Activated CD8-positive, alpha-beta T cell treated with anti-CD3 and anti-CD28 coated beads for 36 hours (primary cell): ENCODE results near the gene LGALS3. TPM values are rescaled to one million over a fixed set of nuclear protein-coding genes. Genes with fewer than 3 reads are reported as not detected.

Source experiments
- ATAC-seq: fragments of 200-7000 bp; cut with Tn5 transposase; one replicate; pipeline ENCODE4 v1.10.0; 2021; ENCODE audit warnings: mild to moderate bottlenecking, moderate library complexity
- CTCF ChIA-PET: fragments of 350-600 bp; sonication (Branson Sonifier 250); formaldehyde crosslinking; loops from one replicate; lab custom pipeline; 2021; ENCODE audit warnings: antibody characterized with exemption; lab: Charles Lee
- POLR2A ChIA-PET: fragments of 350-600 bp; sonication (Branson Sonifier 250); formaldehyde crosslinking; loops from one replicate; lab custom pipeline; 2021; ENCODE audit warnings: antibody characterized with exemption; lab: Charles Lee
- DNase-seq: peaks from one replicate; pipeline ENCODE4 v3.0.0-alpha.2; 2020
- H3K27ac Mint-ChIP-seq: one replicate; pipeline ENCODE4 v1.8.0; 2021; ENCODE audit warnings: mild to moderate bottlenecking, mixed read lengths
- H3K27me3 Mint-ChIP-seq: one replicate; pipeline ENCODE4 v1.8.0; 2021; ENCODE audit warnings: mixed read lengths
- H3K36me3 Mint-ChIP-seq: one replicate; pipeline ENCODE4 v1.8.0; 2021; ENCODE audit warnings: low read depth, mixed read lengths
- H3K4me1 Mint-ChIP-seq: one replicate; pipeline ENCODE4 v1.8.0; 2021; ENCODE audit warnings: low read depth, mixed read lengths
- H3K4me3 Mint-ChIP-seq: one replicate; pipeline ENCODE4 v1.8.0; 2021; ENCODE audit warnings: mild to moderate bottlenecking, moderate library complexity, mixed read lengths
- H3K9me3 Mint-ChIP-seq: one replicate; pipeline ENCODE4 v1.8.0; 2021; ENCODE audit warnings: mixed read lengths
- CTCF ChIP-seq: fragments of 200-600 bp; IDR thresholded peaks from one replicate; pipeline ENCODE4 v1.8.0; 2022; ENCODE audit warnings: antibody characterized with exemption, mild to moderate bottlenecking
- intact Hi-C: fragments of 100-400 bp; cut with micrococcal nuclease; formaldehyde crosslinking; loops from one replicate; pipeline ENCODE4 v1.10.0; 2022
- total RNA-seq, 2 experiments: library from RNA; stranded (reverse); gene quantifications; one replicate each; pipeline ENCODE4 v1.2.3, GENCODE V29; 2021

LGALS3 gene
- total RNA-seq, 2 experiments from 2014 or later: 4.5 to 6.0 TPM

DNA sequence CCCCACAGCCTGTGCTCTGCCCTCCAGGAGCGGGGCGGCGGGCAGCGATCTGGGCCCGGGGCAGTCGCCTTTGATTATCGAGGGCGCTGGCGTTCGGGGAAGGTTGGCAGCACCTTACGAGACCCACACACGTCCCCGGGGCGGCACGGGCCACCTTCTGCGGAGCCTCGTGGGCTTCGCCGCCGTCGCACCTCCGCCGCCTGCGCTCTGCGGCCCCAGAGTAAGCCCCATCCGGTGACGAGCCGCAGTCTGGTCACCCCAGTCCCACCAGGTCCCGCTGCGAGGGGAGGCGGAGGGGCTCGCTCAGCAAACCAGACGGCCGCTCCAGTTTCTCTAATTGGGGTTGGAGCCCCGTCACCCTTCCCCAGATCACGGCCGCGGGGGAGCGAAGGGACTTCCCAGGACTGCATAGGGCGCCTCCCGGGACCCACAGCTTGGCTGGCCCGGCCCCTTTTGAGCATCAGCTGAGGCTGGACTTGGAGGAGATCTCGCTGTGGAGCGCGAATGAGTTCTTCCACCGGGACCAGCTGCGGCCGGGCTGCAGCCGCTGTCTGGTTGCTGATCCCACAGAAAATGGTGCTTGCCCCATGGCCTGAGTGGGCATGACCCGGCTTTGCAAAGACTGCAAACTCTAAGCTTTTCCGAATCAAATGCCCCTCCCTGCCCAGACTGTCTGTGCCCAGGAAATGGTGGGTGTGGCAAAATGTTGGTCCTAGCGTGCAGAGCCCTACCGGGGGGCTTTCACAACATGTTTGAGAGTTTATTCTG is 560 bp downstream of the LGALS3 start:
- Mint-ChIP-seq H3K27me3 (peaks cover 33% of the 10 kb centered on the region), H3K9me3 (no peaks in the 10 kb centered on the region), H3K27ac (peak overlapping the region; percentile 20), H3K36me3 (no peaks in the 10 kb centered on the region), H3K4me3 (peak overlapping the region; percentile 67), H3K4me1 (peaks cover 10% of the 10 kb centered on the region)
- ATAC-seq (peak; percentile 83), DNase-seq (peak; percentile 64)
- POLR2A ChIA-PET: interaction anchor here (0.6 to 2.2 kb wide), 3 partner anchors 17 to 78 kb away, joined by 3 to 6 read pairs (median 3); partner anchors contain the start of gene MAPK1IP1L
- CTCF ChIA-PET: interaction anchor here (1.2 to 1.8 kb wide), 3 partner anchors 27 to 40 kb away, joined by 3 to 5 read pairs (median 5); no protein-coding TSS in a partner anchor
- TF ChIP-seq CTCF: no peak
- intact Hi-C loops: no loop called here

GRCh38 chr14:55130196-55130550 is 1.1 kb downstream of the LGALS3 start:
- Mint-ChIP-seq H3K36me3 (no peaks in the 10 kb centered on the region), H3K27me3 (peaks cover 33% of the 10 kb centered on the region), H3K4me3 (peak overlapping the region; percentile 67), H3K9me3 (no peaks in the 10 kb centered on the region), H3K27ac (no peak overlapping the region), H3K4me1 (peaks cover 10% of the 10 kb centered on the region)
- intact Hi-C loops: no loop called here
- DNase-seq: no peak
- ChIA-PET CTCF (interaction anchor here (1.2 to 1.8 kb wide), 2 partner anchors 28 to 40 kb away, joined by 3 to 5 read pairs; no protein-coding TSS in a partner anchor), POLR2A (interaction anchor here (0.6 to 2.2 kb wide), 2 partner anchors 18 to 27 kb away, joined by 3 to 6 read pairs; no protein-coding TSS in a partner anchor)
- no peak for TF ChIP-seq CTCF
- no peak for ATAC-seq

DNA sequence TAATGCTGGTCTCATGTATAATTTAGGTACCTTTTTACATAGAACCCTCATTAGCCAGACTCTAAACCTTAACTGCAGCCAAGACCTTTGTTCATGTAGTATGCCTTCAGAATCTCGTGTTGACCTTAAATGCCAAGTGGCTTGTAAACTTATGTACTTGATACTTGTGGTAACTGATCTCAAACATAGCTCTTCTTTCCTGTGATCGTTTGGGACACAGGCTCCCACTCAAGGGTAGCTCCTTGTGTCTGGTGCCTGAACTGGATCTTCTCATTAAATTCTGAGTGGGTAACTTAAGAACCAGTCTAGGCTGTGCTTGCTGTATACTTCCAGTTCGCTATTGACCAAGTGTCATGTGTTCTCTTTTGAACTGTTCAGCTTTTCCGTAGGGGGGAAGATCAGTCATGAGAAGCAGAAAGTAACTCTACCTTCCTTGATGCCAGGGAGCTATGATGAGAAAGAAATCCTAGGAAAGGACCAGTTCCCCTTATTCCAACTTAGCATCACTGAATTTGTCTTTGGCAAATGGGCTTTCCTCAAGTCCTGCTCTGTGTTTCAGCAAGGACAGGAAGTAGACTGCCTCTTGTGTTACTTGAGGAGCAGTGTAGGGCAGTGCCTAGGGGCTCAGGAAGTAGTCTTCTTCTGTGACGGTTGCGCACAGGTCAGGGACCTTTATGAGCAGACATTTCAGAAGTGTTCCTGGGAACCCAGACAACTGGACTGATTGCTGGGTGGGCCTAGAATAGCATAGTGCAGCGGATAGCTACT is 2.5 kb downstream of the LGALS3 start:
- ATAC-seq (peak; percentile 21), DNase-seq (no peak)

GRCh38 chr14:55133416-55133815 is 4.4 kb downstream of the LGALS3 start:
- peaks cover 6% of the 10 kb centered on the region for H3K4me1 Mint-ChIP-seq
- no peaks in the 10 kb centered on the region for H3K36me3 Mint-ChIP-seq
- DNase-seq (no peak), ATAC-seq (no peak)
- peaks cover 19% of the 10 kb centered on the region for H3K27me3 Mint-ChIP-seq
- ChIA-PET CTCF (no interaction called here), POLR2A (no interaction called here)
- no peak overlapping the region for H3K4me3 Mint-ChIP-seq
- peak; percentile 17 for TF ChIP-seq CTCF
- H3K27ac Mint-ChIP-seq: no peak overlapping the region
- intact Hi-C loops: no loop called here
- no peaks in the 10 kb centered on the region for H3K9me3 Mint-ChIP-seq

More for the DNA sequence above, 2.5 kb downstream of the LGALS3 start:
- no peak overlapping the region for H3K27ac Mint-ChIP-seq
- H3K4me3 Mint-ChIP-seq: no peak overlapping the region
- no peaks in the 10 kb centered on the region for H3K36me3 Mint-ChIP-seq
- POLR2A ChIA-PET: no interaction called here
- H3K9me3 Mint-ChIP-seq: no peaks in the 10 kb centered on the region
- H3K27me3 Mint-ChIP-seq: peaks cover 33% of the 10 kb centered on the region
- TF ChIP-seq CTCF: no peak
- H3K4me1 Mint-ChIP-seq: peaks cover 6% of the 10 kb centered on the region
- intact Hi-C loops: no loop called here
- CTCF ChIA-PET: interaction anchor here (0.9 to 1.7 kb wide), 3 partner anchors 29 to 36 kb away, joined by 3 to 9 read pairs (median 4); no protein-coding TSS in a partner anchor
